ENCODE data around the gene CPT2. TPM values are rescaled to one million over a fixed set of nuclear protein-coding genes. Genes with fewer than 3 reads are reported as not detected.
A peak's percentile ranks its signal among the peaks of the same experiment; 100 is the strongest.

Gene CPT2
- total and polyA plus RNA-seq, 5 donors: 12.1 to 21.2 (median 15.3) TPM

- Histone ChIP-seq H3K27me3 (ENCODE audit: control insufficient read depth, insufficient read depth) (no peaks in the 10 kb centered on the region), H3K4me1 (ENCODE audit: control insufficient read depth, insufficient read depth, low read length) (peaks cover 2% of the 10 kb centered on the region), H3K4me3 (ENCODE audit: low read length) (no peak overlapping the region), H3K27ac (ENCODE audit: low read length) (no peak overlapping the region), H3K9me3 (ENCODE audit: control insufficient read depth, low read length) (no peaks in the 10 kb centered on the region)
- DNase-seq (peak in 1 of 3 donors; percentile 20), ATAC-seq (no peak)
- 91% methylated on average over 7 of the region's 7 CpGs for WGBS
- intact Hi-C loops (cut with DNase I): no loop called here
Measured at GRCh38 chr1:53218201-53218600, 21.6 kb downstream of the CPT2 start.

GRCh38 chr1:53219711-53220110, 23.1 kb downstream of the CPT2 start:
- H3K4me3 ChIP-seq (ENCODE audit: low read length): peak overlapping the region; percentile 44
- H3K4me1 ChIP-seq (ENCODE audit: control insufficient read depth, insufficient read depth, low read length): peaks cover 2% of the 10 kb centered on the region
- DNase-seq (no peak), ATAC-seq (no peak)
- no peaks in the 10 kb centered on the region for H3K9me3 ChIP-seq (ENCODE audit: control insufficient read depth, low read length)
- no peak overlapping the region for H3K27ac ChIP-seq (ENCODE audit: low read length)
- intact Hi-C loops (cut with DNase I): no loop called here
- H3K27me3 ChIP-seq (ENCODE audit: control insufficient read depth, insufficient read depth): no peaks in the 10 kb centered on the region
- 29% methylated on average over 8 of the region's 8 CpGs for WGBS

- H3K4me3 ChIP-seq (ENCODE audit: low read length): peak within 1 kb of the TSS; percentile 44
- DNase-seq (peak; percentile 97 to 99 (median 98)), ATAC-seq (peak; percentile 98)
- H3K27me3 ChIP-seq (ENCODE audit: control insufficient read depth, insufficient read depth): no peaks in the 10 kb centered on the region
- peaks cover 2% of the 10 kb centered on the region for H3K4me1 ChIP-seq (ENCODE audit: control insufficient read depth, insufficient read depth, low read length)
- H3K27ac ChIP-seq (ENCODE audit: low read length): peak within 1 kb of the TSS; percentile 89
- no peaks in the 10 kb centered on the region for H3K9me3 ChIP-seq (ENCODE audit: control insufficient read depth, low read length)
- intact Hi-C loops (cut with DNase I): no loop called here
- under 1% methylated on average over 61 of the region's 61 CpGs for WGBS
Measured at GRCh38 chr1:53220171-53220961, 23.7 kb downstream of the CPT2 start, which contains the start of gene CZIB. TSS of gene CZIB (minus strand) at chr1:53220634. CDS start at chr1:53220575, 59 bp downstream.

GRCh38 chr1:53220962-53221286, 24.3 kb downstream of the CPT2 start:
- DNase-seq (no peak), ATAC-seq (no peak)
- no peaks in the 10 kb centered on the region for H3K9me3 ChIP-seq (ENCODE audit: control insufficient read depth, low read length)
- H3K27ac ChIP-seq (ENCODE audit: low read length): peak overlapping the region; percentile 89
- H3K4me3 ChIP-seq (ENCODE audit: low read length): peak overlapping the region; percentile 44
- intact Hi-C loops (cut with DNase I): no loop called here
- no peaks in the 10 kb centered on the region for H3K27me3 ChIP-seq (ENCODE audit: control insufficient read depth, insufficient read depth)
- 46% methylated on average over 3 of the region's 3 CpGs for WGBS
- peaks cover 2% of the 10 kb centered on the region for H3K4me1 ChIP-seq (ENCODE audit: control insufficient read depth, insufficient read depth, low read length)

GRCh38 chr1:53237638-53238037, 41.0 kb downstream of the CPT2 start:
- H3K27me3 ChIP-seq (ENCODE audit: control insufficient read depth, insufficient read depth): no peaks in the 10 kb centered on the region
- intact Hi-C loops (cut with DNase I): no loop called here
- WGBS: 32% methylated on average over 8 of the region's 8 CpGs
- DNase-seq: no peak
- H3K9me3 ChIP-seq (ENCODE audit: control insufficient read depth, low read length): no peaks in the 10 kb centered on the region
- no peak for ATAC-seq
- H3K4me1 ChIP-seq (ENCODE audit: control insufficient read depth, insufficient read depth, low read length): no peaks in the 10 kb centered on the region
- peak overlapping the region; percentile 88 for H3K4me3 ChIP-seq (ENCODE audit: low read length)
- no peak overlapping the region for H3K27ac ChIP-seq (ENCODE audit: low read length)

- H3K27ac ChIP-seq (ENCODE audit: low read length): peak within 1 kb of the TSS; percentile 31
Measured at GRCh38 chr1:53238197-53239155, 41.9 kb downstream of the CPT2 start, which contains the start of gene MAGOH. TSS of gene MAGOH (minus strand) at chr1:53238518. CDS start at chr1:53238448, 70 bp downstream.

GRCh38 chr1:53241828-53242227, 45.2 kb downstream of the CPT2 start:
- Histone ChIP-seq H3K4me1 (ENCODE audit: control insufficient read depth, insufficient read depth, low read length) (no peaks in the 10 kb centered on the region), H3K27ac (ENCODE audit: low read length) (no peak overlapping the region), H3K9me3 (ENCODE audit: control insufficient read depth, low read length) (no peaks in the 10 kb centered on the region), H3K27me3 (ENCODE audit: control insufficient read depth, insufficient read depth) (no peaks in the 10 kb centered on the region), H3K4me3 (ENCODE audit: low read length) (no peak overlapping the region)
- intact Hi-C loops (cut with DNase I): no loop called here
- WGBS: 94% methylated on average over 2 of the region's 2 CpGs
- DNase-seq (no peak), ATAC-seq (no peak)

More at GRCh38 chr1:53238197-53239155, 41.9 kb downstream of the CPT2 start, which contains the start of gene MAGOH:
- ATAC-seq (peak; percentile 98), DNase-seq (peak; percentile 94 to 98 (median 98))
- intact Hi-C loops (cut with DNase I): no loop called here
- Histone ChIP-seq H3K27me3 (ENCODE audit: control insufficient read depth, insufficient read depth) (no peaks in the 10 kb centered on the region), H3K4me3 (ENCODE audit: low read length) (peak within 1 kb of the TSS; percentile 88), H3K4me1 (ENCODE audit: control insufficient read depth, insufficient read depth, low read length) (no peaks in the 10 kb centered on the region), H3K9me3 (ENCODE audit: control insufficient read depth, low read length) (no peaks in the 10 kb centered on the region)
- WGBS: 7% methylated on average over 64 of the region's 64 CpGs

- Histone ChIP-seq H3K4me3 (ENCODE audit: low read length) (no peak overlapping the region), H3K27ac (ENCODE audit: low read length) (no peak overlapping the region), H3K4me1 (ENCODE audit: control insufficient read depth, insufficient read depth, low read length) (no peaks in the 10 kb centered on the region), H3K27me3 (ENCODE audit: control insufficient read depth, insufficient read depth) (no peaks in the 10 kb centered on the region), H3K9me3 (ENCODE audit: control insufficient read depth, low read length) (no peaks in the 10 kb centered on the region)
- intact Hi-C loops (cut with DNase I): no loop called here
- DNase-seq: no peak
- no peak for ATAC-seq
- 62% methylated on average over 4 of the region's 4 CpGs for WGBS
Measured at GRCh38 chr1:53242381-53242780, 45.8 kb downstream of the CPT2 start.

- DNase-seq (no peak), ATAC-seq (no peak)
- H3K4me1 ChIP-seq (ENCODE audit: control insufficient read depth, insufficient read depth, low read length): no peaks in the 10 kb centered on the region
- intact Hi-C loops (cut with DNase I): no loop called here
- H3K4me3 ChIP-seq (ENCODE audit: low read length): no peak overlapping the region
- H3K27ac ChIP-seq (ENCODE audit: low read length): no peak overlapping the region
- H3K27me3 ChIP-seq (ENCODE audit: control insufficient read depth, insufficient read depth): no peaks in the 10 kb centered on the region
- H3K9me3 ChIP-seq (ENCODE audit: control insufficient read depth, low read length): no peaks in the 10 kb centered on the region
- WGBS: 45% methylated on average over 4 of the region's 4 CpGs
Measured at GRCh38 chr1:53244141-53244540, 47.5 kb downstream of the CPT2 start.

GRCh38 chr1:53246261-53247134, 49.9 kb downstream of the CPT2 start:
- H3K27me3 ChIP-seq (ENCODE audit: control insufficient read depth, insufficient read depth): no peaks in the 10 kb centered on the region
- DNase-seq (no peak), ATAC-seq (no peak)
- H3K4me3 ChIP-seq (ENCODE audit: low read length): no peak overlapping the region
- intact Hi-C loops (cut with DNase I): no loop called here
- H3K9me3 ChIP-seq (ENCODE audit: control insufficient read depth, low read length): no peaks in the 10 kb centered on the region
- peaks cover 2% of the 10 kb centered on the region for H3K4me1 ChIP-seq (ENCODE audit: control insufficient read depth, insufficient read depth, low read length)
- no peak overlapping the region for H3K27ac ChIP-seq (ENCODE audit: low read length)
- 76% methylated on average over 4 of the region's 4 CpGs for WGBS

All from right cardiac atrium (tissue), 5 donors.